Activated CD4-positive, alpha-beta T cell treated with anti-CD3 and anti-CD28 coated beads, Interleukin-2, amount 50 U/mL, for 4 hours (primary cell): Measurements from ENCODE around the gene AK8.

ENCODE experiments used
- DNase-seq, 2 experiments: peaks; one replicate each; pipeline ENCODE4 v3.0.0-alpha.2; 2020

Gene AK8, protein sequence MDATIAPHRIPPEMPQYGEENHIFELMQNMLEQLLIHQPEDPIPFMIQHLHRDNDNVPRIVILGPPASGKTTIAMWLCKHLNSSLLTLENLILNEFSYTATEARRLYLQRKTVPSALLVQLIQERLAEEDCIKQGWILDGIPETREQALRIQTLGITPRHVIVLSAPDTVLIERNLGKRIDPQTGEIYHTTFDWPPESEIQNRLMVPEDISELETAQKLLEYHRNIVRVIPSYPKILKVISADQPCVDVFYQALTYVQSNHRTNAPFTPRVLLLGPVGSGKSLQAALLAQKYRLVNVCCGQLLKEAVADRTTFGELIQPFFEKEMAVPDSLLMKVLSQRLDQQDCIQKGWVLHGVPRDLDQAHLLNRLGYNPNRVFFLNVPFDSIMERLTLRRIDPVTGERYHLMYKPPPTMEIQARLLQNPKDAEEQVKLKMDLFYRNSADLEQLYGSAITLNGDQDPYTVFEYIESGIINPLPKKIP

DNA sequence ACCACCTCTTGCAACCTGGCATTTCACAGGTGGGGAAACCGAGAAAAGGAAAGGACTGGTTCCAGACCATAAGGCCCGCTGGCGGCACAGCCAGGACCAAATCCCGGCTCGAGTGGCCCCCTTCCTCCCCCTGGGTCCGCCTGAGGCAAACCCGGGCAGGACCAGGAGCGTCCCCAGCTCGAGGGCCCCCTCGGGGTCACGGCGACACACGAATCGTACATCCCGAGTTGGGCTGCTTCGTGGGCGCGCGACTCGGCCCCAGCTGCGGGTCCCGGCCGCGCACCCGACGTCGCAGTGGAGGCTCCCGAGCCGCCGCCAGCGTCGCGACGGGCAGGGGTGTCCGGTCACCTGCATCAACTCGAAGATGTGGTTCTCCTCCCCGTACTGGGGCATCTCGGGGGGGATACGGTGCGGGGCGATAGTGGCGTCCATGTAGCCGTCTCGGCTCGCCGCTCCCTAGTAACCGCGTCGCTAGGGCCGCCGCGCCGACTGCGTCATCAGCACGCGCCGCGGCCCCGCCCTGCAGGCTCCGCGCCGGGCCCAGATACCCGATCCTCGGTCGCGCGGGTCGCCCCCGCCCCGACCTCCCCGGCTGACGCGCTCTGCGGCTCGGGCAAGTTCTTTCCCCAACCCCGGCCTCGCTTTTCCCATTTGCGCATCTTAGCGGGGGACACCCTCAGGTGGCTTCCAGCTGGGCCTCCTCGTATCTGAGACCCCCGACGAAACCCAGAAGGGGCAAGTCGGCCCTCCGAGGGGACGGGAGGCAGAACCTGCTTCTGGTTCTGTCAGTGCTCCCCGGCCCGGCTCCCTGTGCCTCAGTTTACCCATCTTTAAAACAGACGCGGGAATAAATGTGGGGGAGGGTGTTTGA lies at the start of gene AK8:
Gene AK8, minus strand, starts transcription at position 461 of the 871 bp plus-strand sequence. Its CDS starts 29 bp downstream, at position 432.
- DNase-seq, result peak; percentile 65 to 71

DNA sequence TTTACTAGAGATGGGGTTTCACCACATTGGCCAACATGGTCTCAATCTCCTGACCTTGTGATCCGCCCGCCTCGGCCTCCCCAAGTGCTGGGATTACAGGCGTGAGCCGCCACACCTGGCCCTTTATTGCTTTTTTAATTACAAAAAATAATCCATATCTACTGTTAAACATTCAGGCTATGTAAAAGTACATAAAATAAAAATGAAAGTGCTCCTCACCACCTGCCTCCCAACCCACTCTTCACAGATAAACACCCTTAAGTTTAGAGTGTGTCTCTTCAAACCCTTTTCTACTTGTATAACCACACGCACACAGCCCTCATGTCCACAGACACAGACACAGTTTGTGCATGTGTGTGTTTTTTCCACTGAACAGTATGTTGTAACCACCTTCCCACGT lies 49.6 kb upstream of the AK8 start:
- no peak for DNase-seq

DNA sequence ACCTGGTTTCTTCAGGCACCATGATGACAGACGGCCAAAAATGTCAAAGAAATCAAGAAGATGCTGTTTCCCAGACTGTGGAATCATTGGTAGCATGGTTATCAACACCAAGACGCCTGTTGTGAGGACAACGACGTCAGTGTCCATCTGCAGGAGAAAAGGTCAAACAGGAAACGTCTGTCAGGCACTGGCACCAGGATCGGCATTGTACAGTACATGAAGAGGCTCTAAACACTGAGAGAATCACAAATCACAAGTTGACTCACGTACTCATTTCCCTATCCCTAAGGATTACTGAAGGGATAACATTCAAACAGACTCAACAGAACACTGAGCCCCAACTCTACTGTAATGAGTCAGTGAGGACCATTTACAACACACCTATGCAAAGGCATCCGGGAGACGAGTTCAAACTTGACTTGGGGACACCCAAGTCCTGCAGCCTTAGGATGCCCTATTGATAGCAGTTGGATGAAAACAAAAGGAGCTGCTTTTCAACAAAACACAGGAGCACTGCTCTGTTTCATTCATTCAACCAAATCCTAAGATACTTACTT lies 45.3 kb upstream of the AK8 start:
- no peak for DNase-seq

DNA sequence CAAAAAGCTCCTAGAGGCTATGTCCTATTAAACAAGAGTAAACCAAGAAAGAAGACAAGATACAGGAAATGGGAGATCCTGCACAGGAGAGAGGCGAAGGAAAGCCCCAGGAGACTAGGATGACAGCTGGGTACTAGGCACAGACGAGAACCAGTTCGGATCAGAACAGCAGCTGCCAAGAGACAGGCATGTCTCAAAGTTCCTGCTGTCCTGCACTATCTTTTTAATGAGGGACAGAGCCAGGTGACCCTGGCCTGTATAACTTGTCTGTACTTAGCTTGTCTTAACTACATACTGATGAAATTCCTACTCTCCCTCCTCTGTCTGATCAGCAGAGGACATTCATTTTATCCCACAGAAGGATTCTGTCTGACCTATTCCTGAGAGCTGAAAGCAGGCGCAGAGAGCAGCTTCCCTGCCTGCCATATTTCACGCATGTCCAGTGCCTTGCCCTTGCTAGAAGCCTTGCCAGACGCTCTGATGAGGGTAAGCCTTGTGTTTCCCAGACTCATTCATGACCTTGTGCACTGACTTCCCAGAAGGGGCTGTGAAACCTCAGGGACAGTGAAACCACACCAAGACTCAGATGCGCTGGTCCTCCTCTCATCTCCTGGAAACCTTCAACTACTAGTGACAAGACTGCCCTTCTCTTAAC lies 41.7 kb upstream of the AK8 start:
- no peak for DNase-seq

DNA sequence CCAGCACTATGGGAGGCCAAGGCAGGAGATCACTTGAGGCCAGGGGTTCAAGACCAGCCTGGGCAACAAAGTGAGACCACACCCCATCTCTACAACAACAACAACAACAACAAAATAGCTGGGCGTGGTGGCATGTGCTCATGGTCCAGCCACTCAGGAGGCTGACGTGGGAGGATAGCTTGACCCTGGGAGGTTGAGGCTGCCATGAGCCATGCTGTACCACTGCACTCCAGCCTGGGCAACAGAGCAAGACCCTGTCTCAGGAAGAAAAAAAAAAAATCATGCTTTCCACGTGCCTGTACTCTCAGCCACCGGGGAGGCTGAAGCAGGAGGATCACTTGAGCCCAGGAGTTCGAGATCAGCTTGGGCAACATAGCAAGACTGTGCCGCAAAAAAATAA lies 36.8 kb upstream of the AK8 start:
- DNase-seq, result no peak

DNA sequence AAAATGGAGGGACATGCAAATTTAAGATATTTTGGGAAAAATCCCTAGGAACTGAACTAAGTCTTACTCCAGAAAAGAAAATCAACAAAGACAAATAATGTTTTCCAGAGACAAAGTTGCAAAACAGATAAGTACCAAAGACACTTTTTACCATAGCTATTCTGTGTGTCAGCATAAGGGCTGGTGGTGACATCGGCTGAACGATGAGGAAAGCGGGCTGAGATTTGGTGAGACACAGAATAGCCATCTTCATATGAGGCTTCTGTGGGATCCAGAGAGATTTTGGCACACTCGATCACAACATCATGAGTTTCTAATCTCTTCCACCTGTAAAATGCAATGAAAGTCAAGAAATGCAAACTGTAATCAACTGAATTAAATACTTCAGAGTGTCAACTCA lies 34.0 kb upstream of the AK8 start:
- DNase-seq, result no peak

DNA sequence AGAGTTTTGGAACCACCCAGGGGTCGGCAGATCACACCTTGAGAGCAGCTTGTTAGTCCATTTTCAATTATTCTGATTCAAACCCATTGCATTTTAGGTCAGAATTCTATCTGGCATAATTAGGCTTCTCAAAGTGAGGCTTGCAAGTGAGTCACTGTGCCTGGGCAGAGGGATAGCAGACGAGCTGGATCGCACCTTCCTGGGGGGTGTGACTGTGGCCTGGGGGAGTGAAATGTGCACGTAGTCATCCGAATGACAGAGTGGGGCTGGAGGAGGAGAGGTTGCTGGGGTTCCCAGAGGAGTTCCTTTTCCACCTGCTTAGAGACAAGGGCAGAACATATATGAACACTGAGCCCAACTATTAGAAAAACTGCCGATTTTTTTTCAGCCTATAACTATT lies 32.3 kb upstream of the AK8 start:
- no peak for DNase-seq

DNA sequence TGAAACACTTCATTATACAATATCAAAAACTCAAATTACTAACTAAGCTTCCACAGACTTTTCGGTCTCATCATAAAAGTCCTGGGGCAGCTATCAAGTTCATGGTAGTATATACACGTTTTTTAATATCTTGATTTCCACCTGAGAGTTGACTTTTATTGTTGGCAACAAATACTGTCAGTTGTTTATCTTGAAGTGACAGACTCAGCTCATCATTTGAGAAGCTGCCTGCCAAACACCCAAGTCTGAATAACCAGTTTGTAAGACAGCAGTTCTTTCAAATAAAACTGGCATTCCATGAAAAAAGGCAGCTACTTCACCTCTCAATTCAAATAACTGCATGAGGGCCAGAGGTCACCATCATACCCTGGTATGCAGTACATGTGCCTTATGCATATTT lies 31.2 kb upstream of the AK8 start:
- no peak for DNase-seq

DNA sequence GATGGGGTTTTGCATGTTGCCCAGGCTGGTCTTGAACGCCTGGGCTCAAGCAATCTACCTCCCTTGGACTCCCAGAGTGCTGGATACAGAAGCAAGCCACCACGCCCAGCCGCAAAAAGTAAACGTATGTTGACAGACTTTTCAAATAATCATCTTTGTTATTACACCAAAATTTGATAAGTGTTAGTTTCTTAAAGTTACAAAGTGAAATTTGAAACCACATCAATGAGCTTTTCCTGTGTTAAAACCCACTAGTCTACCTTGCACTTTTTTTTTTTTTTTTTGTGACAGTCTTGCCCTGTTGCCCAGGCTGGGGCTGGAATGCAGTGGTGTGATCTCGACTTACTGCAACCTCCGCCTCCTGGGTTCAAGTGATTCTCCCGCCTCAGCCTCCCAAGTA lies 30.6 kb upstream of the AK8 start:
- no peak for DNase-seq

DNA sequence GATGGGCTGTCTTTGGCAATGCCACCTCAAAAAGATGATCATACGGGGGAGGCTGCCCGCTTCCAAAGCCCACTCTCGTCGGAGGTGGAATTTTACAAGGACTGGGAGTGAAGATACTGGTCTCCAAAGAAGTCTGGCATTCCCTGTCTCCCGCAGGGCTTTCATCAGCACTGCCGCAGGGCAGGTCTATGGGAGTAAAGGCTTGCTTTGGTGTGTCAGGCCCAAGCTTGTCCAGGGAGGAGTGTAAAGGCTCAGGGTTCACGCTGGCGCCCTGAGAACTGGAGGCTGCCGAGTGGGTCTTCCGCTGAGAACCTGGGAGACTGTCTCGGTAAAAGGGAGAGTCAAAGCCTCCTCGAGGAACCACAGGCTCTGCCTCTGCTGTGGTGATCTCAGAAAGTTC lies 27.6 kb upstream of the AK8 start:
- no peak for DNase-seq

DNA sequence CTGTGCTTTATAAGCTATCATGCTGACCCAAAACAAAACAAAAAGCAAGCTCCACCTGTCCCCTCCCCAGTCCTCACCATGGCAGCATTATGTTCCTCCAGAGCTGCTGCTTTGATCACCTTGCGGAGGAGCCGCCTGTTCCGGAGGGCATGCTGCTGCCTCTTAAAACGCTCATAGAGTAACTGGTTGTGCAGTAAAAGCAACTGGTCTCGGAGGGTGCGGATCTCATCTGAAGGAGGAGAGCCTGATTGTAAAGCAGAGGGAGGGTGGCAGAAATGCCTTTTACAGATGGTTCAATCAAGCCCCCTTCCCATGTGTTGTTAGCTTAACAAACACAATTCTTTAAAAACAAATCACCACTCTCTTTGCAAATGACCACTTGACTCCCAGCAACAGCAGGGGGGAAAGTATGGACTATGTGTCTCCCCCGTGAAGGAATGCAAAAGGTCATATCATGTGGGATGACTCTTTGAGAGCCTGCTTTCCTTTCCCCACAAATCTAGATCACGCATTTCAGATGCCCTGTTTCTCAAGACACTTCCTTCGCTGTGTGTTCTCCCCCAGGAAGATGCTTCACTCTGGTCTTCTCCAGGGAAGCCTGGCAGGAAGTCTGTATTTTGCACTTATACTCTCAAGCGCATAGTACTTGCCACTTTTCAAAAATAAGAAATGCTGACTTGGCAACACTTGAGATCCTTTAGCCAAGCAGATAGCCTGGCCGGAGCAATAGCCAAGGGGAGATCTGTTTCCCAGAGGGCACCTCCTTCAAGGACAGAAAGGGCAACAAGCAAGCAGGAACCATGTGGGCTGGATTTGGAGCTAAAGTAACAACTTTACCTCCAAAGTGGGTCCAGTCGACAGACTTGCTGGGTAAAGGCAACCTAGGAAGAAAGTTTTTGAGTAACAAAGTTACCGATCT lies 25.7 kb upstream of the AK8 start:
- no peak for DNase-seq

DNA sequence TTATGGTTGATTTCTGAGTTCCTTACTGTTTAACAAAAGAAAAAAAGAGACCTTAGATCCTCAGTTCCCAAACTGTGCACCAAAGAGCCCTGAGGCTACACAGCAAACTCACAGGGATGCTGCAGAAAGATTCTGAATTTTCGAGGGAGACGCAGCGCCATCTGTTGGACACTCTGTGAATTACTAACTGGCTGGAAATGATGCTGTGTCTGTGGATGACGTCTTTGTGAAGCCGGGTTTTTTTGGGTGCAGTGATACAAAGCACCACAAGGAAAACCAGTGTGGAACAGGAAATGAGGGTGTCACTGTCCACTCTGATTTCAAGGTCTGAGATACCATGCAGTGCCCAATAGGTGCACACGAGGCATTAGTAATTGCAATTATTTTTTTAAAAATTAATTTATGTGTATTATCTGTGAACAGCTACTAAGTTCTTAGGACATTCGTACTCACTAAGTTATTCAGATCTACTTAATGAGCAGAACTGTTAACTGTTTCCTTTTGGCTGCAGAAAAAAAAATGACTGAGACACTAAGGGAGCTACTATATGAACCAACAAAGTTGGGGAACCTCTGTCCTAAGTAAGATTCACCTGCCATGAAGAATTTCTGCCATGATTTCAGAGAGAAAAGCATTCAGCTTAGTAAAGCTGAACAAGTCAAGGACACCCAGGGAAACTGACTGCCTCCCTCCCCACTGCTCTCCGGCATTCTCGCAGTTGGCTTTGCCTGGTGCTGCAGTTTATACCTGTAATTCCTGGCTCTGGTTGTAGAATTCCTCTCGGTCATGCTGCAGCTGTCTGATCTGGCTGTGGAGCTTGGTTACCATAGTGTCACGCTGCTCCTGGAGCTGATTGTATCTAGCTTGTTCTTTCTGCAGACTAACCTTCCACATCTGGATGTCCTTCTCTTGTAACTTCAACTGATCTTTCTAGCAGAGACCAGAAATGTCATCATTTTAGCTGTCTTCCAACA lies 24.1 kb upstream of the AK8 start:
- peak; percentile 71 to 75 for DNase-seq

DNA sequence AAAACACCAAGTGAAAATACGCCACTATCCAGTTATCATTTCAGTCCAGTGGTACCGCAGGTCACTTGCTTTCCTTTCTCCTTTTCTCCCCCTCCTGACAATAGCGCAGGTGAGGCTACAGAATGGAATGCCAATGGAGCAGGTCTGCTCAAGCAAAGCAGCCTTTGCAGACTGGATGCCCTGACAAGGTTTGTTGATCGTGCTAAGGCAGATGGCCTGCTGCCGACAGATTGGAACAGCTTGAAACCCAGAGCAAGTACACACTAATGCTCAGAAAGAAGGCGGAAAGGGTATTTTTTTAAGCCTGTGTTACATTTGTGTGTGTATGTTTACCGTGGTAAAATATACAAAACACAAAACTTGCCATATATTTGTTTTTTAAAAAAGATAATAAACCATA lies 20.0 kb upstream of the AK8 start:
- DNase-seq, result no peak

DNA sequence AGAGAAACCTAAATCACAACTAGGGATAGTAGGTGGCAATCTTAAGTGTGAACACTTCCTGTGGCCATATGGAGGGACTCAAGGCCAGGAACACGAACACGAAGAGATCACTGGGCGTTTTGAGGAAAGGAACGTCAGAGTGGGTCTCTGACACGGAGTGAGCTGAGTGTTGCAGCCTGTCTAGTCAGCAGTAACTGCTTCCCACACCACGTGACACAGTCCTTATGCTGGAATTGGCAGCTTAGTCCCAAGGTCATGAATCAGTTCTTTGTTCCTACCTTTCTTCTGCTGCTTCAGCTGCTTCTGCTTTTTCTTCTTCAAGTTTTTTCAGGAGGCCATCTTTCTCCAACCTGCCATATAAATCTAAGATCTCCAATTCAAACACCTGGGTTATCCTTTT lies 18.8 kb upstream of the AK8 start:
- no peak for DNase-seq

DNA sequence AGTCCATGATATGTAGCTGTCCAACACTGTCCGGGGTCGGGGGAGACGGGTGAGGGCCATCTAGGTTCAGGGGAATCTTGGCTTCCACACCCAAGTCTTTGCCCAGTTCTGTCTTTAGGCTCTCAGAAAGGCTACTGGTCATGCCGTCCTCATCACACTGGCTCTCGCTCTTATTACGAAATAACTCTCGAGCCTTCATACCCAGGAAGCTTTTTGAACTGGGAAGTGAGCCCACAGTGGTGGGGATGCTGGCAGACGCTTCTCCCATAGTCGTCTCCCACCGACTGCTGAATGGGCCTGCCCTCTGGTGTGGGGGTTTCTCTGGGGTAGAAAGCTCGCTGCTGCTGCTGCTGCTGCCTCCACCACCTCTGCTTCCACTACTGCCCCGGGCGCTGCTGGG lies 18.2 kb upstream of the AK8 start:
- no peak for DNase-seq

DNA sequence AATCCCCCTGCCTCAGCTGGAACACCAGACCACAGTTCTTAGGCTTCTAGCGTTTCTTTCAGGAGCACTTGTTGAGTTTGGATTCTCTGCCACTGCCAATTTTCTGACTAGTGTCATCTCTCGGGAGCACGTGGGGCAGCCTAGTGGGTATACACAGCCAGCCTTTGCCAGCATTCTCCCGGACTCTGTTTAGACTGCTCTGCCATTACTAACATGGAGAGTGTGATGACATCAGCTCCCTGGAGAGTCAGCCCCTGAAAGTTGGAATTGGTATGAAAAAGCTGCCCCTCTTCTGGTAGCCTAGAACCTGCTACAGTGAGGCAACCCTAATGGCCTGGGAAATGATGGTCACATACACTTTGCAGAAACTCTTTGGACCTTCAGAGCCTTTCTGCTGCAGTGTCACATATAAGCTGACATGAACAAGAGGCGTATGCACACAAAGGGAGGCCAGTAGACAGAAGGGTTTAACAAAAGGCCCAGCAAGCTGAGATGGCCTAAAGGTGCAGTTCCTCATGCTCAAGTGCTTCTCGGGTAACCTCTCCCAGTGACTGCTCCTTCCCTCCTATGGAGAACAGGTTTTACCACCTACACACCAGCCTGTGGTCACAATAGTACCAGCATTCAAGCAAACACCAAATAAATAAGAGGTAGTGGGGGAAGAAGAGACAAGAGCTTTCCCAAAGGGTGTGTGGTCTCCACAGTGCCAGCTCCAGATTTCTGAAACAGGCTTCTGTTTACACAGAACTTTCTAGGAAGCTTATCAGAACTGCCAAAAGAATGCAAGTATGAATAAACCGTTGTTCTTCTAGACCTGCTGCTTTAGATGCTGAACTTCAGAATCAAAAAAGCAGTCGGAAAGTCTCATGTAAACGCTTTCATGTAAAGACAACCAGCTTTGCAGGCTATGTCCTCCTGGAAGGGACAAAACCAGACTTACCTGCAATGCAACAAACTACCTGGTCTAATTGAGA lies 17.1 kb upstream of the AK8 start:
- DNase-seq, result no peak

DNA sequence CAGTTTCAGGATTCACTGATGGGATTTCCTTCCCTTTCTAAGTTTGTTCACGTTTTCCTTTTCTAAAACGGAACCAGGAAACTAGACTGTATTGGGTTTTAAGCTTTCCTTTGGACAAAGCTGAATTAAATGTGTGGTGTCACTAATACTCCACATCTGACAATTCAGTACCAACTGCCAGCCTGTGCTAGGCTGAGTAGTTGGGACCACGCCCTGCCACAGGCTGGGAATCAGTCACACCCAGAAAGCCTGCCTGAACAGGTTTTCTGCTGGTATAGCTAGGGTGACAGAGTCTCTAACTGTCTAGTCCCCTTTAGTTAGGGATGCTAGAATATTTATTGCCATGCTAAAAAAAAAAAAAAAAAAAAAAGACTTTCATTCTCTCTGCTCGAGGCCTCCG lies 16.3 kb upstream of the AK8 start:
- DNase-seq, result no peak

DNA sequence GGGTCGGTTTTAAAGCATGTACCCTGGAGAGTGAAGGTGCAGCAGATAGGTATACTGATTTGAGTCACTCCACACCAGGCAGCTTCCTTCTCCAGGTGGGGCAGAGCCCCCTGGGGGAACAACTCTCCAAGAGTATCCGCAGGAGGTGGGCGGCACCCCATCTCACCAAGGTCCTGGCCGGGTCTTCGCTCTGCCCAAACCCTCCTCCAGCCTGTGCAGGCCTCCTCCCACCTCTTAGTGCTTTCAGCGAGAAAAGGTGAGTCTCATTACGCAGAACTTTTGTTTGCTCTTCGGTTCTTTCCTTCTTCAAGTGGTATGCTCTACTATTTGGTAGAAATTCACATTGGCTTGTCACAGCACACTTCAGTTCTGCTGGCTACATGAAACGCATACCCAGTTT lies 14.3 kb upstream of the AK8 start:
- no peak for DNase-seq

DNA sequence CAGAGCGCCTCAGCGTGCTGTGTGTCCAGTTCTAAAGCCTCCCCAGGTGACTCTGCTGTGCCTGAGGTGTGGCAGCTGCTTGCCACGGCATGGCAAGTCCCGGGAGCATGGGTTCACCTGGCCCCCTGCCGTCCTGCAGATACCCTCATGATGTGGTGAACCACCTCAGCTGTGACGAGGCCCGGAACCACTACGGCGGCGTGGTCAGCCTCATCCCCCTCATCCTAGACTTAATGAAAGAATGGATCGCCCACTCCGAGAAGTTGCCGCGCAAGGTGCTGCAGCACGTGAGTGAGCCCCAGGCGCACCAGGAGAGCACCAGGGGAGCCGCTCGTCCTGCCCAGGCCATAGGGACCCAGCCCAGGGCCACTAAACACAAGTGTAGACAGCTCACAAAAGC lies 10.1 kb upstream of the AK8 start:
- DNase-seq, result no peak
